ENCODE results near the gene RAB3A.

Gene RAB3A

GRCh38 chr19:18197306-18197705 lies 6.5 kb downstream of the RAB3A start:
- Histone ChIP-seq H2AFZ (ENCODE audit: low read depth, low read length, severe bottlenecking) (no peak overlapping the region), H3K27me3 (ENCODE audit: low read length) (no peaks in the 10 kb centered on the region), H4K20me1 (ENCODE audit: low read depth, low read length) (no peaks in the 10 kb centered on the region; the same call in 1 of the 2 replicates), H3K27ac (ENCODE audit: low read depth, low read length) (no peak overlapping the region), H3F3A (ENCODE audit: insufficient read depth) (peaks cover 13% of the 10 kb centered on the region), H3K9me3 (ENCODE audit: insufficient read depth, low read length) (no peaks in the 10 kb centered on the region), H3K4me2 (ENCODE audit: low read depth, low read length, poor library complexity, severe bottlenecking) (no peak overlapping the region), H3K9me2 (replicated peaks; ENCODE audit: insufficient read depth, low read length) (no peaks in the 10 kb centered on the region), H3K79me2 (ENCODE audit: insufficient read depth, low read length) (peaks cover 16% of the 10 kb centered on the region), H3K9ac (ENCODE audit: low read length) (no peak overlapping the region), H3K4me3 (ENCODE audit: insufficient read depth, low read length, poor library complexity, severe bottlenecking) (no peak overlapping the region), H3K36me3 (ENCODE audit: low read length) (no peaks in the 10 kb centered on the region)
- no peak for TF ChIP-seq EZH2phosphoT487 (conservative IDR thresholded peaks at IDR 0.05; ENCODE audit: low read length)
- TF ChIP-seq, protein P1, sequence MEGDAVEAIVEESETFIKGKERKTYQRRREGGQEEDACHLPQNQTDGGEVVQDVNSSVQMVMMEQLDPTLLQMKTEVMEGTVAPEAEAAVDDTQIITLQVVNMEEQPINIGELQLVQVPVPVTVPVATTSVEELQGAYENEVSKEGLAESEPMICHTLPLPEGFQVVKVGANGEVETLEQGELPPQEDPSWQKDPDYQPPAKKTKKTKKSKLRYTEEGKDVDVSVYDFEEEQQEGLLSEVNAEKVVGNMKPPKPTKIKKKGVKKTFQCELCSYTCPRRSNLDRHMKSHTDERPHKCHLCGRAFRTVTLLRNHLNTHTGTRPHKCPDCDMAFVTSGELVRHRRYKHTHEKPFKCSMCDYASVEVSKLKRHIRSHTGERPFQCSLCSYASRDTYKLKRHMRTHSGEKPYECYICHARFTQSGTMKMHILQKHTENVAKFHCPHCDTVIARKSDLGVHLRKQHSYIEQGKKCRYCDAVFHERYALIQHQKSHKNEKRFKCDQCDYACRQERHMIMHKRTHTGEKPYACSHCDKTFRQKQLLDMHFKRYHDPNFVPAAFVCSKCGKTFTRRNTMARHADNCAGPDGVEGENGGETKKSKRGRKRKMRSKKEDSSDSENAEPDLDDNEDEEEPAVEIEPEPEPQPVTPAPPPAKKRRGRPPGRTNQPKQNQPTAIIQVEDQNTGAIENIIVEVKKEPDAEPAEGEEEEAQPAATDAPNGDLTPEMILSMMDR (IDR thresholded peaks at IDR 0.05; ENCODE audit: insufficient read depth, low read length, poor library complexity, severe bottlenecking) = no peak

- H3K36me3 ChIP-seq (ENCODE audit: low read length) = no peaks in the 10 kb centered on the region
- no peak overlapping the region for H3K27ac ChIP-seq (ENCODE audit: low read depth, low read length)
- peaks cover 10% of the 10 kb centered on the region for H3K79me2 ChIP-seq (ENCODE audit: insufficient read depth, low read length)
These were observed 7.4 kb downstream of the RAB3A start for GRCh38 chr19:18196511-18196845.

DNA sequence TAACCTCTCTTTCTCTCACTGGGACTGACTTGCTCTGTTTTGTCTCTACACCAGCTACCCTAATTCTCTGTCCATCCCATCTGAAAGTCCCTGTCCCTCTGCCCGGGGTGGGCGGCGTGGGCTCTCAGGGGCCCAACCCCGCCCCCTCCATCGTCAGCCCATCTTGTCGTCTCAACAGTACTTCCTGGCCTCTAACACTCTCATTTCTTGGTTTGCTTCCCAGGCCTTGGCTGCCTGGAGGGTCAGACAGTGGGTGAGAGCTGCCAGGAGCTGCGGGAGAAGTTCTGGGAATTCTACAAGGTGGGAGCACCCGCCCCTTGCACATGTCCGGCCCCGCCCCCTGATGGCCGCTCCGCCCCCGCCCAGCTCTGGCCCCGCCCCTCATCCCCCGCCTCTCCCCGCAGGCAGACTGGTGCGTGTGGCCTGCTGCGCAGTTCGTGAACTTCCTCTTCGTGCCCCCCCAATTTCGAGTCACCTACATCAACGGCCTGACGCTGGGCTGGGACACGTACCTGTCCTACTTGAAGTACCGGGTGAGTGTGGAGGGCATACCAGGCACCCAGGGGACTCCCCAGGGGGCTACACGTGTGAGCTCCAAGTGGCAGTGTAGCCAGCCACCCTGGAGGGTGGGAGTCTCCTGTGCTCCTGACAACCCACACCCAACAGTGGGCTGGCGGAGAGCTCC lies 9.1 kb downstream of the RAB3A start:
- H3F3A ChIP-seq (ENCODE audit: insufficient read depth) = peaks cover 26% of the 10 kb centered on the region
- no peaks in the 10 kb centered on the region for H3K27me3 ChIP-seq (ENCODE audit: low read length)
- H3K9me3 ChIP-seq (ENCODE audit: insufficient read depth, low read length) = no peaks in the 10 kb centered on the region
- H3K4me2 ChIP-seq (ENCODE audit: low read depth, low read length, poor library complexity, severe bottlenecking) = peak overlapping the region; percentile 82
- H3K27ac ChIP-seq (ENCODE audit: low read depth, low read length) = no peak overlapping the region
- H3K36me3 ChIP-seq (ENCODE audit: low read length) = no peaks in the 10 kb centered on the region
- H4K20me1 ChIP-seq (ENCODE audit: low read depth, low read length) = no peaks in the 10 kb centered on the region; the same call in 1 of the 2 replicates
- peaks cover 10% of the 10 kb centered on the region for H3K79me2 ChIP-seq (ENCODE audit: insufficient read depth, low read length)
- peak overlapping the region; percentile 96 for H3K4me3 ChIP-seq (ENCODE audit: insufficient read depth, low read length, poor library complexity, severe bottlenecking)
- H3K9ac ChIP-seq (ENCODE audit: low read length) = peak overlapping the region; percentile 96
- H3K9me2 ChIP-seq (replicated peaks; ENCODE audit: insufficient read depth, low read length) = no peaks in the 10 kb centered on the region
- TF ChIP-seq, protein P1 (IDR thresholded peaks at IDR 0.05; ENCODE audit: insufficient read depth, low read length, poor library complexity, severe bottlenecking) = no peak
- TF ChIP-seq EZH2phosphoT487 (conservative IDR thresholded peaks at IDR 0.05; ENCODE audit: low read length) = no peak
- H2AFZ ChIP-seq (ENCODE audit: low read depth, low read length, severe bottlenecking) = no peak overlapping the region

More at GRCh38 chr19:18196511-18196845, 7.4 kb downstream of the RAB3A start:
- TF ChIP-seq EZH2phosphoT487 (conservative IDR thresholded peaks at IDR 0.05; ENCODE audit: low read length) = no peak
- TF ChIP-seq, protein P1 (IDR thresholded peaks at IDR 0.05; ENCODE audit: insufficient read depth, low read length, poor library complexity, severe bottlenecking) = no peak
- Histone ChIP-seq H3K9ac (ENCODE audit: low read length) (no peak overlapping the region), H3F3A (ENCODE audit: insufficient read depth) (peaks cover 21% of the 10 kb centered on the region), H3K27me3 (ENCODE audit: low read length) (no peaks in the 10 kb centered on the region), H3K4me2 (ENCODE audit: low read depth, low read length, poor library complexity, severe bottlenecking) (no peak overlapping the region), H3K9me3 (ENCODE audit: insufficient read depth, low read length) (no peaks in the 10 kb centered on the region), H3K4me3 (ENCODE audit: insufficient read depth, low read length, poor library complexity, severe bottlenecking) (no peak overlapping the region), H4K20me1 (ENCODE audit: low read depth, low read length) (no peaks in the 10 kb centered on the region; the same call in 1 of the 2 replicates), H3K9me2 (replicated peaks; ENCODE audit: insufficient read depth, low read length) (no peaks in the 10 kb centered on the region), H2AFZ (ENCODE audit: low read depth, low read length, severe bottlenecking) (no peak overlapping the region)
